ENCODE data around the gene SMPDL3B.
A peak's percentile ranks its signal among the peaks of the same experiment; 100 is the strongest.

SMPDL3B gene

DNA sequence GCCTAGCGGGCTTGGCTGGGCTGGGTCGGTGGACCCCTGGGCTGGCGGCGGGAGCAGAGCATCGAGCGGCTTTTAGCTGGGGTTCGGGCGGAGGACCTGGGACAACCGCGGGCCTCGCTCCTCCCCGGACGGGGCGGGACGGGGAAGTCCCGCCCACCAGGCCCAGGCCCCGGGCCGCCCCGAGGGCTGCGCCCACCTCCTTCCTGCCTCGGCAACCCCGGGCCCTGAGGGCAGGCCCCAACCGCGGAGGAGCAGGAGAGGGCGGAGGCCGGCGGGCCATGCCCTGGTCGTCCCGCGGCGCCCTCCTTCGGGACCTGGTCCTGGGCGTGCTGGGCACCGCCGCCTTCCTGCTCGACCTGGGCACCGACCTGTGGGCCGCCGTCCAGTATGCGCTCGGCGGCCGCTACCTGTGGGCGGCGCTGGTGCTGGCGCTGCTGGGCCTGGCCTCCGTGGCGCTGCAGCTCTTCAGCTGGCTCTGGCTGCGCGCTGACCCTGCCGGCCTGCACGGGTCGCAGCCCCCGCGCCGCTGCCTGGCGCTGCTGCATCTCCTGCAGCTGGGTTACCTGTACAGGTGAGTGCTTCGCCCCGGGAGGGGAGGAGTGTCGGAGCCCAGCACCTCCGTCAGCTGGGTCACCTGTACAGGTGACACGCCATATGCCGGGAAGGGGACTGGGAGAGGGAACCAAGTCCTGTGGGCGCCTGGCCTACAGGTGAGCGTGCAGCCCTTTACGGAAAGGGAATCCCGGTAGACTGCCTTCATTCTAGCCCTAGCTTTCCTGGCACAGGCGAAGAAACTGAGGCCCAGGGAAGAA lies 25.2 kb downstream of the SMPDL3B start, which contains the start of gene XKR8 (continued):
- TF ChIP-seq, protein P1, sequence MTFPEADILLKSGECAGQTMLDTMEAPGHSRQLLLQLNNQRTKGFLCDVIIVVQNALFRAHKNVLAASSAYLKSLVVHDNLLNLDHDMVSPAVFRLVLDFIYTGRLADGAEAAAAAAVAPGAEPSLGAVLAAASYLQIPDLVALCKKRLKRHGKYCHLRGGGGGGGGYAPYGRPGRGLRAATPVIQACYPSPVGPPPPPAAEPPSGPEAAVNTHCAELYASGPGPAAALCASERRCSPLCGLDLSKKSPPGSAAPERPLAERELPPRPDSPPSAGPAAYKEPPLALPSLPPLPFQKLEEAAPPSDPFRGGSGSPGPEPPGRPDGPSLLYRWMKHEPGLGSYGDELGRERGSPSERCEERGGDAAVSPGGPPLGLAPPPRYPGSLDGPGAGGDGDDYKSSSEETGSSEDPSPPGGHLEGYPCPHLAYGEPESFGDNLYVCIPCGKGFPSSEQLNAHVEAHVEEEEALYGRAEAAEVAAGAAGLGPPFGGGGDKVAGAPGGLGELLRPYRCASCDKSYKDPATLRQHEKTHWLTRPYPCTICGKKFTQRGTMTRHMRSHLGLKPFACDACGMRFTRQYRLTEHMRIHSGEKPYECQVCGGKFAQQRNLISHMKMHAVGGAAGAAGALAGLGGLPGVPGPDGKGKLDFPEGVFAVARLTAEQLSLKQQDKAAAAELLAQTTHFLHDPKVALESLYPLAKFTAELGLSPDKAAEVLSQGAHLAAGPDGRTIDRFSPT (tag by site-specific recombination; IDR thresholded peaks at IDR 0.05) = peak; percentile 86
- TF ChIP-seq, protein P2, sequence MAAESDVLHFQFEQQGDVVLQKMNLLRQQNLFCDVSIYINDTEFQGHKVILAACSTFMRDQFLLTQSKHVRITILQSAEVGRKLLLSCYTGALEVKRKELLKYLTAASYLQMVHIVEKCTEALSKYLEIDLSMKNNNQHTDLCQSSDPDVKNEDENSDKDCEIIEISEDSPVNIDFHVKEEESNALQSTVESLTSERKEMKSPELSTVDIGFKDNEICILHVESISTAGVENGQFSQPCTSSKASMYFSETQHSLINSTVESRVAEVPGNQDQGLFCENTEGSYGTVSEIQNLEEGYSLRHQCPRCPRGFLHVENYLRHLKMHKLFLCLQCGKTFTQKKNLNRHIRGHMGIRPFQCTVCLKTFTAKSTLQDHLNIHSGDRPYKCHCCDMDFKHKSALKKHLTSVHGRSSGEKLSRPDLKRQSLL (tag by site-specific recombination; IDR thresholded peaks at IDR 0.05) = no peak
- no peak for TF ChIP-seq ZNF792 (tag by site-specific recombination; IDR thresholded peaks at IDR 0.05)
- TF ChIP-seq, protein P3, sequence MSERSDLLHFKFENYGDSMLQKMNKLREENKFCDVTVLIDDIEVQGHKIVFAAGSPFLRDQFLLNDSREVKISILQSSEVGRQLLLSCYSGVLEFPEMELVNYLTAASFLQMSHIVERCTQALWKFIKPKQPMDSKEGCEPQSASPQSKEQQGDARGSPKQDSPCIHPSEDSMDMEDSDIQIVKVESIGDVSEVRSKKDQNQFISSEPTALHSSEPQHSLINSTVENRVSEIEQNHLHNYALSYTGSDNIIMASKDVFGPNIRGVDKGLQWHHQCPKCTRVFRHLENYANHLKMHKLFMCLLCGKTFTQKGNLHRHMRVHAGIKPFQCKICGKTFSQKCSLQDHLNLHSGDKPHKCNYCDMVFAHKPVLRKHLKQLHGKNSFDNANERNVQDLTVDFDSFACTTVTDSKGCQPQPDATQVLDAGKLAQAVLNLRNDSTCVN (tag by site-specific recombination; optimal IDR thresholded peaks at IDR 0.05) = peak; percentile 30
- TF ChIP-seq ZNF837 (tag by site-specific recombination; IDR thresholded peaks at IDR 0.05) = no peak
- TF ChIP-seq, protein P4, sequence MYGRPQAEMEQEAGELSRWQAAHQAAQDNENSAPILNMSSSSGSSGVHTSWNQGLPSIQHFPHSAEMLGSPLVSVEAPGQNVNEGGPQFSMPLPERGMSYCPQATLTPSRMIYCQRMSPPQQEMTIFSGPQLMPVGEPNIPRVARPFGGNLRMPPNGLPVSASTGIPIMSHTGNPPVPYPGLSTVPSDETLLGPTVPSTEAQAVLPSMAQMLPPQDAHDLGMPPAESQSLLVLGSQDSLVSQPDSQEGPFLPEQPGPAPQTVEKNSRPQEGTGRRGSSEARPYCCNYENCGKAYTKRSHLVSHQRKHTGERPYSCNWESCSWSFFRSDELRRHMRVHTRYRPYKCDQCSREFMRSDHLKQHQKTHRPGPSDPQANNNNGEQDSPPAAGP (tag by site-specific recombination; IDR thresholded peaks at IDR 0.05) = no peak
- no peak for TF ChIP-seq ZNF529 (tag by site-specific recombination; IDR thresholded peaks at IDR 0.05; ENCODE audit: insufficient replicate concordance)
- TF ChIP-seq, protein P5, sequence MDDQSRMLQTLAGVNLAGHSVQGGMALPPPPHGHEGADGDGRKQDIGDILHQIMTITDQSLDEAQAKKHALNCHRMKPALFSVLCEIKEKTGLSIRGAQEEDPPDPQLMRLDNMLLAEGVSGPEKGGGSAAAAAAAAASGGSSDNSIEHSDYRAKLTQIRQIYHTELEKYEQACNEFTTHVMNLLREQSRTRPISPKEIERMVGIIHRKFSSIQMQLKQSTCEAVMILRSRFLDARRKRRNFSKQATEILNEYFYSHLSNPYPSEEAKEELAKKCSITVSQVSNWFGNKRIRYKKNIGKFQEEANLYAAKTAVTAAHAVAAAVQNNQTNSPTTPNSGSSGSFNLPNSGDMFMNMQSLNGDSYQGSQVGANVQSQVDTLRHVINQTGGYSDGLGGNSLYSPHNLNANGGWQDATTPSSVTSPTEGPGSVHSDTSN (CRISPR knock-in tag; IDR thresholded peaks at IDR 0.05) = 0 out of 2 replicates have a peak, but pooled peaks have one; percentile 1
- TF ChIP-seq, protein P6, sequence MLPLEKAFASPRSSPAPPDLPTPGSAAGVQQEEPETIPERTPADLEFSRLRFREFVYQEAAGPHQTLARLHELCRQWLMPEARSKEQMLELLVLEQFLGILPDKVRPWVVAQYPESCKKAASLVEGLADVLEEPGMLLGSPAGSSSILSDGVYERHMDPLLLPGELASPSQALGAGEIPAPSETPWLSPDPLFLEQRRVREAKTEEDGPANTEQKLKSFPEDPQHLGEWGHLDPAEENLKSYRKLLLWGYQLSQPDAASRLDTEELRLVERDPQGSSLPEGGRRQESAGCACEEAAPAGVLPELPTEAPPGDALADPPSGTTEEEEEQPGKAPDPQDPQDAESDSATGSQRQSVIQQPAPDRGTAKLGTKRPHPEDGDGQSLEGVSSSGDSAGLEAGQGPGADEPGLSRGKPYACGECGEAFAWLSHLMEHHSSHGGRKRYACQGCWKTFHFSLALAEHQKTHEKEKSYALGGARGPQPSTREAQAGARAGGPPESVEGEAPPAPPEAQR (tag by site-specific recombination; IDR thresholded peaks at IDR 0.05) = no peak
- no peak for TF ChIP-seq ZNF350 (tag by site-specific recombination; IDR thresholded peaks at IDR 0.05)
- TF ChIP-seq ZNF510 (tag by site-specific recombination; IDR thresholded peaks at IDR 0.05; ENCODE audit: insufficient replicate concordance) = no peak
- TF ChIP-seq, protein P7, sequence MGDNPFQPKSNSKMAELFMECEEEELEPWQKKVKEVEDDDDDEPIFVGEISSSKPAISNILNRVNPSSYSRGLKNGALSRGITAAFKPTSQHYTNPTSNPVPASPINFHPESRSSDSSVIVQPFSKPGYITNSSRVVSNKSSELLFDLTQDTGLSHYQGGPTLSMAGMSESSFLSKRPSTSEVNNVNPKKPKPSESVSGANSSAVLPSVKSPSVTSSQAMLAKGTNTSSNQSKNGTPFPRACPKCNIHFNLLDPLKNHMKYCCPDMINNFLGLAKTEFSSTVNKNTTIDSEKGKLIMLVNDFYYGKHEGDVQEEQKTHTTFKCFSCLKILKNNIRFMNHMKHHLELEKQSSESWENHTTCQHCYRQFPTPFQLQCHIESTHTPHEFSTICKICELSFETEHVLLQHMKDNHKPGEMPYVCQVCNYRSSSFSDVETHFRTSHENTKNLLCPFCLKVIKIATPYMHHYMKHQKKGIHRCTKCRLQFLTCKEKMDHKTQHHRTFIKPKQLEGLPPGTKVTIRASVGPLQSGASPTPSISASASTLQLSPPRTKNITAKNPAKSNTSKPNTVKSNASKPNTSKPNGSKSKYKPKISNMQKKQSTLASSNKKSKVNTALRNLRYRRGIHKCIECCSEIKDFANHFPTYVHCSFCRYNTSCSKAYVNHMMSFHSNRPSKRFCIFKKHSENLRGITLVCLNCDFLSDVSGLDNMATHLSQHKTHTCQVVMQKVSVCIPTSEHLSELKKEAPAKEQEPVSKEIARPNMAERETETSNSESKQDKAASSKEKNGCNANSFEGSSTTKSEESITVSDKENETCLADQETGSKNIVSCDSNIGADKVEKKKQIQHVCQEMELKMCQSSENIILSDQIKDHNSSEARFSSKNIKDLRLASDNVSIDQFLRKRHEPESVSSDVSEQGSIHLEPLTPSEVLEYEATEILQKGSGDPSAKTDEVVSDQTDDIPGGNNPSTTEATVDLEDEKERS (tag by site-specific recombination; IDR thresholded peaks at IDR 0.05) = no peak
- TF ChIP-seq, protein P8, sequence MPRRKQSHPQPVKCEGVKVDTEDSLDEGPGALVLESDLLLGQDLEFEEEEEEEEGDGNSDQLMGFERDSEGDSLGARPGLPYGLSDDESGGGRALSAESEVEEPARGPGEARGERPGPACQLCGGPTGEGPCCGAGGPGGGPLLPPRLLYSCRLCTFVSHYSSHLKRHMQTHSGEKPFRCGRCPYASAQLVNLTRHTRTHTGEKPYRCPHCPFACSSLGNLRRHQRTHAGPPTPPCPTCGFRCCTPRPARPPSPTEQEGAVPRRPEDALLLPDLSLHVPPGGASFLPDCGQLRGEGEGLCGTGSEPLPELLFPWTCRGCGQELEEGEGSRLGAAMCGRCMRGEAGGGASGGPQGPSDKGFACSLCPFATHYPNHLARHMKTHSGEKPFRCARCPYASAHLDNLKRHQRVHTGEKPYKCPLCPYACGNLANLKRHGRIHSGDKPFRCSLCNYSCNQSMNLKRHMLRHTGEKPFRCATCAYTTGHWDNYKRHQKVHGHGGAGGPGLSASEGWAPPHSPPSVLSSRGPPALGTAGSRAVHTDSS (tag by site-specific recombination; IDR thresholded peaks at IDR 0.05) = peak; percentile 23; the same call in 1 of the 2 replicates
- TF ChIP-seq, protein P9, sequence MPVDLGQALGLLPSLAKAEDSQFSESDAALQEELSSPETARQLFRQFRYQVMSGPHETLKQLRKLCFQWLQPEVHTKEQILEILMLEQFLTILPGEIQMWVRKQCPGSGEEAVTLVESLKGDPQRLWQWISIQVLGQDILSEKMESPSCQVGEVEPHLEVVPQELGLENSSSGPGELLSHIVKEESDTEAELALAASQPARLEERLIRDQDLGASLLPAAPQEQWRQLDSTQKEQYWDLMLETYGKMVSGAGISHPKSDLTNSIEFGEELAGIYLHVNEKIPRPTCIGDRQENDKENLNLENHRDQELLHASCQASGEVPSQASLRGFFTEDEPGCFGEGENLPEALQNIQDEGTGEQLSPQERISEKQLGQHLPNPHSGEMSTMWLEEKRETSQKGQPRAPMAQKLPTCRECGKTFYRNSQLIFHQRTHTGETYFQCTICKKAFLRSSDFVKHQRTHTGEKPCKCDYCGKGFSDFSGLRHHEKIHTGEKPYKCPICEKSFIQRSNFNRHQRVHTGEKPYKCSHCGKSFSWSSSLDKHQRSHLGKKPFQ (tag by site-specific recombination; IDR thresholded peaks at IDR 0.05) = no peak
- TF ChIP-seq ZNF777 (tag by site-specific recombination; IDR thresholded peaks at IDR 0.05; ENCODE audit: borderline replicate concordance) = no peak
- TF ChIP-seq ZNF549 (tag by site-specific recombination; IDR thresholded peaks at IDR 0.05) = no peak
- no peak for TF ChIP-seq YY2 (tag by site-specific recombination; IDR thresholded peaks at IDR 0.05)
- no peak for TF ChIP-seq OVOL3 (tag by site-specific recombination; IDR thresholded peaks at IDR 0.05)
- TF ChIP-seq, protein P10, sequence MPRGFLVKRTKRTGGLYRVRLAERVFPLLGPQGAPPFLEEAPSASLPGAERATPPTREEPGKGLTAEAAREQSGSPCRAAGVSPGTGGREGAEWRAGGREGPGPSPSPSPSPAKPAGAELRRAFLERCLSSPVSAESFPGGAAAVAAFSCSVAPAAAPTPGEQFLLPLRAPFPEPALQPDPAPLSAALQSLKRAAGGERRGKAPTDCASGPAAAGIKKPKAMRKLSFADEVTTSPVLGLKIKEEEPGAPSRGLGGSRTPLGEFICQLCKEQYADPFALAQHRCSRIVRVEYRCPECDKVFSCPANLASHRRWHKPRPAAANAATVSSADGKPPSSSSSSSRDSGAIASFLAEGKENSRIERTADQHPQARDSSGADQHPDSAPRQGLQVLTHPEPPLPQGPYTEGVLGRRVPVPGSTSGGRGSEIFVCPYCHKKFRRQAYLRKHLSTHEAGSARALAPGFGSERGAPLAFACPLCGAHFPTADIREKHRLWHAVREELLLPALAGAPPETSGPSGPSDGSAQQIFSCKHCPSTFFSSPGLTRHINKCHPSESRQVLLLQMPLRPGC (tag by site-specific recombination; IDR thresholded peaks at IDR 0.05) = no peak

Measured in HEK293 (cell line).